ENCODE measurements around the gene KCNE1.
"Not testable (repeated sequence)": the region's sequence is repeated elsewhere in the genome, so short reads cannot be mapped to it uniquely, and the experiment has no call there.

Gene KCNE1

DNA sequence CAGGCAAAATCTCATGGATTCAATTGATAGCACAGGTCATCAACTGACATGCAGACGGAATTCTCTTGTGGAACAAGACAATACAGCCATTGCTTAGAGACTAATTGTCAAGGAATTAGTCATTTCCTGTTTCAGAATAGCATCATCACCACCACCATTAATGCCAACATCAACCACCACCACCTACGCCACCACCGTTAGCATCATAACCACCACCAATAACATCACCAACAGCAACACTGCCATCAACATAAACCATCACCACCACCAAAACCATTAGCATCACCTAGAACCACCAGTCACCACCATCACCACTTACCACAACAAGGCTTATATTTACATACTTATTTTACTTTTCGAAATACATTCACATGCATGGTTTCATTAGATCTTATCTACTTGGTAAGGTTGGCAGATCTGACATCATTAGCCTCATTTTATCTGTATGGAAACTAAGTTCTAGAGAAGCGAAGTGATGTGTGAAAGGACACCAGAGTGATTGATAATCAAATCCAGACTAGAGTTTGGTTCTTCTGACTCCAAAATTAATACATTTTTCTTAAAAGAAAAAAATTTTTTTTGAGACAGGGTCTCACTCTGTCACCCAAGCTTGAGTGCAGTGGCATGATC lies 94.4 kb downstream of the KCNE1 start:
- not testable (repeated sequence) for DNase-seq (ENCODE audit: low read depth in 2 of 2)

DNA sequence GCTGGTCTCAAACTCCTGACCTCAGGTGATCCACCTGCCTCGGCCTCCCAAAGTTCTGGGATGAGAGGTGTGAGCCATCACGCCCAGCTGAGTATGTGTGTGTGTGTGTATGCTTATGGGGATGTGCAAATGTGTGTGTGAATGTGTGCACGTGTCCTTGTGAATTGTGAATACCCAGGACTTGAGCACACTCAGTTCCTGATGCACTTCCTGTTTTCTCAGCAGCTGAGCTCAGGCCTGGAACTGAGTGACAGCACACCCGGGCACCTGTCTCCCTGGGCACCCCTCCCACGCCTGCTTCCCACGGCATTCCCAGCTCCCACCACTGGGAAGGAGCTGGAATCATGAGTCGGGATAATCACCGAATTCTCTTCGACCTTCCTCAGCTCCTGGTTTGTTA lies 104.7 kb downstream of the KCNE1 start:
- DNase-seq (ENCODE audit: low read depth in 2 of 2), result not testable (repeated sequence)

DNA sequence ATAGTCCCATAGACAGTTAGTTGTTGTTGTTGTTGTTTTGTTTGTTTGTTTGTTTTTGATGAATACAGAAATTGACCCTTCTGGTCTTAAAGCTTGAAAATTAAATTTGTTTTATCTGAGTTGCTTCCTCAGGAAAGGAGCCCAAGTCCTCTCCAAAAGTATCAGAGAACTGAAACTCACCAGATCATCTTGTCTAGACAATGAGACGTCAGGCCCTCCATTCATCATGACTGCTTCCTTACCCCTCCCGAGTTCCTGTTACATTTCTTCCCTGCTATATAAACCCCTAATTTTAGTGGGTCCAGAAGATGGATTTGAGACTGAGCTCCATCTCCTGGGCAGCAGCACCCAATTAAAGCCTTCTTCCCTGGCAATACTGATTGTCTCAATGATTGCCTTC lies 105.3 kb downstream of the KCNE1 start:
- DNase-seq (ENCODE audit: low read depth in 2 of 2), result not testable (repeated sequence)

DNA sequence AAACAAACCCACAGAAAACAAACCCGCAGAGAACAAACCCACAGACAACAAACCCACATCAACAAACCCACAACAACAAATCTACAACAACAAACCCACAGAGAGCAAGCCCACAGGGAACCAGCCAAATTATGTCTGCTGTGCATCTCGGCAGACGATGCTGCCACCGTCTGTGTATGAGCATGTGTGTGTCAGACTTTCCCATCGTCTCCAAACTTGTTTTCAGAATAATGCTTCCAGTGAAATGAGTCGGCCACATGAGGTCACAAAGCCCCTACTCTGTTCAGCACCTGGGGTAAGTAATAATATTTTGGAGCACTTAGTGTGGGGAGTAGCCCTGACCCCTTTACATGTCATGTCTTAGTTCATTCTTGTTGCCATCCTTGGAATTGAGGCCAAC lies 105.9 kb downstream of the KCNE1 start:
- DNase-seq (ENCODE audit: low read depth in 2 of 2), result not testable (repeated sequence)

DNA sequence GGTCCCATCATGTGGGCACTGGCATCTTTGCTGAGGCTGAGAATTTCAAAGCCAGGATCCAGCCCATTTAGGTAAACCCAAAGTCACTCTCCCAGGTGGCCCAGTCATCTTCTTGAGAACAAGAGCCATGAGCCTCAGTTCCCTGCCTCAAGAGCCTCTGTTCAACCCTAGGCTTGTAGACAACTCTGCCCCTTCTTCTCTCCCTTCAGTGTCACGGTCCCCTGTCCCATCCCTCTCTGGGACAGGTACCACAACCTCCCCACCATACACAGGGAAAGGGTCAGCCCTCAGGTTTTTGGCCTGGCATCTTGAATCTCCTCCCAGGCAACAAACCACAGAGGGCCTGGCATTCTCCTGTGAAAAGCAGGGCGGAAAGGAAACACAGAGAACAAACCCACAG lies 106.3 kb downstream of the KCNE1 start:
- not testable (repeated sequence) for DNase-seq (ENCODE audit: low read depth in 2 of 2)

DNA sequence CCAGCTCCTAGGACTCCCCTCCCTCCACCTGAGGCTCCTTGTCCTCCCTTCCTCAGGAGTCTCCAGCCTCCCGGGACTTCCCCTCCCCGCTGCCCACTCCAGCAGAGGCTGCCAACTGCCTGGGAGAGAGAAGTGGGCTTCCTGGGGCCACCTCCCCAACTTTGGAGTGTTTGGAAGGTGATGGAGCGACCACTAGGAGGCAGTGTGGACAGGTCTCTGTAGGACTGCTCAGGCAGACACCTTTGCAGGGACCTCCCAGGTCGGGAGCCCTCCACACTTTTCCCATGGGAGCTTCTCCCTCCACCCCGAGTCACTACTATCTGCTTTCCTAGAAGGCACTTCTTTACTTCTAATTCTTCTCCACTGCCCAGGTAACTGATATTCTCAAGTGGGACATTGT lies 107.3 kb downstream of the KCNE1 start:
- DNase-seq (ENCODE audit: low read depth in 2 of 2), result not testable (repeated sequence)

DNA sequence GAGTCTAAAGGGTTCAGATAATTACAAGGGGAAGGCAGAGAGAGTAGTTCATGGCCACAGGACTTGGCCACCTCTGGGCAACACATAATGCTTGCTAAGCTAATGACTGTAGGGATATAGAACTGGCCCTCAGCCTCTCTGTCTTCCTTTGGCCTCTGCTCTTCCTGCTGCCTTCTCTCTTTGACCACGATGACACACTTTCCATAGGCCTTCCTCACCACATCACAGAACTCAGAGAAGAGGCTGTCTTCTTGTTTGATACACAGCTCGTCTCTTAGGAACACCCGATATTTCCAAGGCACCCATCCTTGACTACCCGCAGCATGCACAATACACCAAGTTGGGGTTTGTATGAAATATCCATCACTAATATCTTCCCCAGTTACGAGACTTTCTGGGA lies 111.5 kb downstream of the KCNE1 start:
- DNase-seq (ENCODE audit: low read depth in 2 of 2), result not testable (repeated sequence)
